Urinary bladder (tissue), 4 donors: ENCODE measurements around the gene CHGA. TPM values are rescaled to one million over a fixed set of nuclear protein-coding genes. Genes with fewer than 3 reads are reported as not detected.

Experiments used
- DNase-seq: peaks from one replicate; pipeline ENCODE4 v3.0.0-alpha.2; 2015; ENCODE audit errors: extremely low spot score
- H3K27ac ChIP-seq: one replicate; pipeline ENCODE4 v1.5.1; 2013; ENCODE audit warnings: low read depth, mild to moderate bottlenecking, moderate library complexity
- H3K36me3 ChIP-seq: one replicate; pipeline ENCODE4 v1.6.1; 2013; ENCODE audit warnings: mild to moderate bottlenecking, moderate library complexity; ENCODE audit not compliant: insufficient read depth
- H3K4me1 ChIP-seq: one replicate; pipeline ENCODE4 v1.6.1; 2013; ENCODE audit warnings: mild to moderate bottlenecking, moderate library complexity; ENCODE audit not compliant: insufficient read depth
- H3K4me3 ChIP-seq: one replicate; pipeline ENCODE4 v1.5.1; 2013; ENCODE audit warnings: low read depth, low read length
- WGBS: extraction: QIAGEN DNeasy Blood & Tissue Kit; methylation state at CpG from one replicate; pipeline ENCODE4 v1.1.7; 2013; 5-methylcytosine and 5-hydroxymethylcytosine counted together
- polyA plus RNA-seq: library from polyadenylated mRNA; stranded (reverse); fragments of 200-250 nt; gene quantifications from one replicate; pipeline ENCODE4 v1.2.3, GENCODE V29; 2013
- total RNA-seq: library from RNA; depleted of rRNA; stranded (reverse); fragments of >200 nt; gene quantifications from one replicate; pipeline ENCODE4 v1.2.3, GENCODE V29; 2014
- donor health status: healthy with polysubstance abuse.
- donor health status: healthy.

Gene CHGA
- total and polyA plus RNA-seq, 2 donors = 3.8 to 6.7 TPM

GRCh38 chr14:92949496-92950192, 26.7 kb downstream of the CHGA start:
- no peak for DNase-seq
- Histone ChIP-seq H3K4me1 (no peaks in the 10 kb centered on the region), H3K4me3 (no peak overlapping the region), H3K27ac (no peak overlapping the region), H3K36me3 (no peaks in the 10 kb centered on the region)
- 92% methylated on average over 24 of the region's 24 CpGs for WGBS

- Histone ChIP-seq H3K4me1 (no peaks in the 10 kb centered on the region), H3K36me3 (no peaks in the 10 kb centered on the region), H3K27ac (no peak overlapping the region), H3K4me3 (no peak overlapping the region)
- no peak for DNase-seq
- 81% methylated on average over 7 of the region's 7 CpGs for WGBS
Observed at GRCh38 chr14:92950193-92950540, 27.2 kb downstream of the CHGA start.

- H3K27ac ChIP-seq = no peak overlapping the region
- 80% methylated on average over 6 of the region's 6 CpGs for WGBS
- H3K36me3 ChIP-seq = no peaks in the 10 kb centered on the region
- no peak for DNase-seq
- no peaks in the 10 kb centered on the region for H3K4me1 ChIP-seq
- no peak overlapping the region for H3K4me3 ChIP-seq
Observed at GRCh38 chr14:92950773-92951172, 27.8 kb downstream of the CHGA start.

- no peak overlapping the region for H3K27ac ChIP-seq
- no peak overlapping the region for H3K4me3 ChIP-seq
- WGBS = 92% methylated on average over 7 of the region's 7 CpGs
- H3K36me3 ChIP-seq = no peaks in the 10 kb centered on the region
- DNase-seq = no peak
- H3K4me1 ChIP-seq = no peaks in the 10 kb centered on the region
Observed at GRCh38 chr14:92951261-92951660, 28.3 kb downstream of the CHGA start.

GRCh38 chr14:92951912-92952471, 29.0 kb downstream of the CHGA start:
- DNase-seq = no peak
- no peak overlapping the region for H3K4me3 ChIP-seq
- H3K36me3 ChIP-seq = no peaks in the 10 kb centered on the region
- H3K27ac ChIP-seq = no peak overlapping the region
- WGBS = 17% methylated on average over 18 of the region's 18 CpGs
- H3K4me1 ChIP-seq = no peaks in the 10 kb centered on the region

GRCh38 chr14:92952481-92953298, 29.7 kb downstream of the CHGA start:
- H3K36me3 ChIP-seq = no peaks in the 10 kb centered on the region
- H3K4me3 ChIP-seq = no peak overlapping the region
- DNase-seq = no peak
- H3K4me1 ChIP-seq = no peaks in the 10 kb centered on the region
- 89% methylated on average over 32 of the region's 32 CpGs for WGBS
- H3K27ac ChIP-seq = no peak overlapping the region

GRCh38 chr14:92953526-92953925, 30.6 kb downstream of the CHGA start:
- WGBS = 91% methylated on average over 6 of the region's 6 CpGs
- no peak for DNase-seq

GRCh38 chr14:92954933-92955332, 32.0 kb downstream of the CHGA start:
- peaks cover 4% of the 10 kb centered on the region for H3K36me3 ChIP-seq
- H3K4me1 ChIP-seq = no peaks in the 10 kb centered on the region
- no peak overlapping the region for H3K4me3 ChIP-seq
- 83% methylated on average over 5 of the region's 5 CpGs for WGBS
- no peak for DNase-seq
- no peak overlapping the region for H3K27ac ChIP-seq

More at GRCh38 chr14:92953526-92953925, 30.6 kb downstream of the CHGA start:
- Histone ChIP-seq H3K4me3 (no peak overlapping the region), H3K4me1 (no peaks in the 10 kb centered on the region), H3K36me3 (no peaks in the 10 kb centered on the region), H3K27ac (no peak overlapping the region)

GRCh38 chr14:92955381-92955780, 32.4 kb downstream of the CHGA start:
- Histone ChIP-seq H3K4me3 (no peak overlapping the region), H3K36me3 (peaks cover 4% of the 10 kb centered on the region), H3K27ac (no peak overlapping the region), H3K4me1 (no peaks in the 10 kb centered on the region)
- no peak for DNase-seq
- 96% methylated on average over 7 of the region's 7 CpGs for WGBS

GRCh38 chr14:92956961-92957360, 34.0 kb downstream of the CHGA start:
- Histone ChIP-seq H3K27ac (no peak overlapping the region), H3K4me3 (no peak overlapping the region), H3K36me3 (peaks cover 4% of the 10 kb centered on the region), H3K4me1 (no peaks in the 10 kb centered on the region)
- DNase-seq = no peak
- WGBS = 89% methylated on average over 11 of the region's 11 CpGs

- 86% methylated on average over 22 of the region's 22 CpGs for WGBS
- H3K36me3 ChIP-seq = peaks cover 4% of the 10 kb centered on the region
Observed at GRCh38 chr14:92958373-92959188, 35.6 kb downstream of the CHGA start.

GRCh38 chr14:92959189-92959531, 36.2 kb downstream of the CHGA start:
- peaks cover under 1% of the 10 kb centered on the region for H3K4me1 ChIP-seq
- H3K27ac ChIP-seq = no peak overlapping the region
- DNase-seq = no peak
- peaks cover 4% of the 10 kb centered on the region for H3K36me3 ChIP-seq
- WGBS = 57% methylated on average over 10 of the region's 10 CpGs
- no peak overlapping the region for H3K4me3 ChIP-seq

More at GRCh38 chr14:92958373-92959188, 35.6 kb downstream of the CHGA start:
- DNase-seq = no peak
- Histone ChIP-seq H3K4me3 (no peak overlapping the region), H3K4me1 (no peaks in the 10 kb centered on the region), H3K27ac (no peak overlapping the region)
